ENCODE measurements around the gene ART5. TPM values are rescaled to one million over a fixed set of nuclear protein-coding genes. Genes with fewer than 3 reads are reported as not detected.
"Not testable (repeated sequence)": the region's sequence is repeated elsewhere in the genome, so short reads cannot be mapped to it uniquely, and the experiment has no call there.

Gene ART5
- total and polyA plus RNA-seq, 11 donors, result 0.44 to 3.4 (median 1.2) TPM

- DNase-seq, result peak in 1 of 5 donors; percentile 51
- peak in 1 of 4 donors; percentile 22 for ATAC-seq
- H3K27me3 ChIP-seq, result peaks cover 0 to 17% (median 0%) of the 10 kb centered on the region in 9 donors
- intact Hi-C loops (cut with DNase I), result no loop called here
- H3K4me1 ChIP-seq, result peaks cover 0 to 31% (median 15%) of the 10 kb centered on the region in 12 donors
- H3K9me3 ChIP-seq, result no peaks in the 10 kb centered on the region
- H3K4me3 ChIP-seq, result peak overlapping the region in 2 of 12 donors; percentile 4 to 25
- no peaks in the 10 kb centered on the region for H3K36me3 ChIP-seq
- peak overlapping the region in 1 of 12 donors; percentile 54 for H3K27ac ChIP-seq
- 84 to 90% (median 88%) methylated on average over 6 to 7 of the region's 7 CpGs for WGBS, 4 donors
- TF ChIP-seq CTCF (IDR thresholded peaks at IDR 0.05) (no peak), POLR2A (IDR thresholded peaks at IDR 0.05) (no peak)
Measured at GRCh38 chr11:3645552-3645951, 3.8 kb upstream of the ART5 start.

- intact Hi-C loops (cut with DNase I), result no loop called here
- H3K4me1 ChIP-seq, result peaks cover 0 to 31% (median 15%) of the 10 kb centered on the region in 12 donors
- no peaks in the 10 kb centered on the region for H3K9me3 ChIP-seq
- H3K27me3 ChIP-seq, result peaks cover 0 to 17% (median 0%) of the 10 kb centered on the region in 9 donors
- H3K36me3 ChIP-seq, result no peaks in the 10 kb centered on the region
- 37 to 71% (median 54%) methylated on average over 4 of the region's 4 CpGs for WGBS, 4 donors
- peak in 1 of 2 donors; percentile 18 for TF ChIP-seq POLR2A (IDR thresholded peaks at IDR 0.05)
- peak in 2 of 12 donors; percentile 7 to 17 for TF ChIP-seq CTCF (IDR thresholded peaks at IDR 0.05)
- ATAC-seq, result peak; percentile 62 to 78 (median 75)
- peak in 4 of 5 donors; percentile 30 to 76 (median 64) for DNase-seq
- H3K27ac ChIP-seq, result peak within 1 kb of the TSS in 9 of 12 donors; percentile 17 to 70 (median 51)
- H3K4me3 ChIP-seq, result peak within 1 kb of the TSS in 2 of 12 donors; percentile 4 to 25
Measured at GRCh38 chr11:3644817-3645235, 3.0 kb upstream of the ART5 start, which contains the start of gene ART1. ART1 (plus strand) TSS chr11:3645128; CDS start chr11:3659214, 14,086 bp downstream.

- intact Hi-C loops (cut with DNase I); H3K9me3 ChIP-seq; DNase-seq; H3K36me3 ChIP-seq; ATAC-seq: not testable (repeated sequence)
- Histone ChIP-seq H3K4me3 (peak overlapping the region in 10 of 12 donors; percentile 53 to 70 (median 62)), H3K4me1 (peaks cover 0 to 31% (median 15%) of the 10 kb centered on the region in 12 donors), H3K27ac (peak overlapping the region in 8 of 12 donors; percentile 19 to 80 (median 72)), H3K27me3 (peaks cover 0 to 17% (median 0%) of the 10 kb centered on the region in 9 donors)
- 33 to 52% (median 45%) methylated on average over 10 to 11 of the region's 11 CpGs for WGBS, 4 donors
Measured at GRCh38 chr11:3643102-3643546, 1.3 kb upstream of the ART5 start.

GRCh38 chr11:3642071-3642951 is 519 bp upstream of the ART5 start:
- DNase-seq, result peak; percentile 81 to 91 (median 87)
- peaks cover 0 to 31% (median 15%) of the 10 kb centered on the region in 12 donors for H3K4me1 ChIP-seq
- H3K9me3 ChIP-seq, result no peaks in the 10 kb centered on the region
- no peak for TF ChIP-seq CTCF (IDR thresholded peaks at IDR 0.05)
- TF ChIP-seq POLR2A (IDR thresholded peaks at IDR 0.05), result peak in 1 of 2 donors; percentile 75
- ATAC-seq, result peak; percentile 75 to 93 (median 88)
- H3K36me3 ChIP-seq, result no peaks in the 10 kb centered on the region
- WGBS, 4 donors, result 1 to 6% (median 1%) methylated on average over 7 to 55 of the region's 55 CpGs
- peaks cover 0 to 17% (median 0%) of the 10 kb centered on the region in 9 donors for H3K27me3 ChIP-seq
- H3K27ac ChIP-seq, result peak overlapping the region in 11 of 12 donors; percentile 19 to 80 (median 72)
- peak overlapping the region; percentile 22 to 70 (median 60) for H3K4me3 ChIP-seq
- intact Hi-C loops (cut with DNase I), result no loop called here

Measured in heart left ventricle (tissue), 16 donors.